HepG2 (cell line): ENCODE results near the gene STARD5. TPM values are rescaled to one million over a fixed set of nuclear protein-coding genes. Genes with fewer than 3 reads are reported as not detected.

Experiments
- ATAC-seq: fragments of 200-7000 bp; cut with Tn5 transposase; 3 replicates; pipeline ENCODE4 v1.9.1; 2020; ENCODE audit warnings: mild to moderate bottlenecking, moderate library complexity
- BruUV-seq: library from RNA; stranded (reverse); fragments of 400-500 nt; replicated peaks from 2 replicates; lab custom pipeline; 2021; lab: Mats Ljungman, UMichigan
- CTCF ChIA-PET: fragments of 300-600 bp; formaldehyde crosslinking; extraction: SDS; loops from one replicate; lab custom pipeline; 2021; ENCODE audit warnings: low total read pairs, inconsistent platforms, low intra/inter-chr PET ratio; lab: Yijun Ruan, JAX
- POLR2A ChIA-PET: fragments of 350-600 bp; sonication (Branson Sonifier 250); formaldehyde crosslinking; loops from one replicate; lab custom pipeline; 2020; ENCODE audit warnings: antibody characterized with exemption, inconsistent platforms; lab: Yijun Ruan, JAX
- DNase-seq: peaks from one replicate; pipeline ENCODE4 v3.0.0-alpha.2; 2015; ENCODE audit warnings: low spot score
- FAIRE-seq: peaks from 3 replicates; lab custom pipeline; 2011; peaks lifted over from hg19 to GRCh38; lab: Jason Lieb, UNC
- H2AFZ ChIP-seq: one replicate; pipeline ENCODE4 v1.6.1; 2011; ENCODE audit warnings: low read length, inconsistent platforms
- H3K27ac ChIP-seq: fragments of 300-600 bp; 3 replicates; pipeline ENCODE4 v1.8.0; 2011; ENCODE audit warnings: mixed run types, mild to moderate bottlenecking, mixed read lengths, low read length, inconsistent platforms; ENCODE audit not compliant: insufficient read depth; ENCODE audit errors: extremely low read length
- H3K27me3 ChIP-seq, 2 experiments: fragments of 200-600 bp in 1 of 2; 2 replicates in 1 of 2; 3 replicates in 1 of 2; pipeline versions ENCODE4 v1.6.0 to v1.8.0; 2011; ENCODE audit warnings: low read length in 2 of 2, mild to moderate bottlenecking in 2 of 2, moderate library complexity in 2 of 2, inconsistent platforms in 1 of 2; ENCODE audit not compliant: insufficient read depth in 2 of 2, control insufficient read depth in 1 of 2
- H3K36me3 ChIP-seq, 2 experiments: fragments of 200-600 bp in 1 of 2; replicated peaks in 1 of 2; 2 replicates in 1 of 2; 3 replicates in 1 of 2; pipeline versions ENCODE4 v1.5.1 to v1.8.0; 2011; ENCODE audit warnings: low read length in 2 of 2, inconsistent platforms in 1 of 2; ENCODE audit not compliant: insufficient read depth in 2 of 2, control insufficient read depth in 1 of 2
- H3K4me1 ChIP-seq: 2 replicates; pipeline ENCODE4 v1.5.1; 2012; ENCODE audit warnings: low read length, inconsistent platforms; ENCODE audit not compliant: insufficient read depth
- H3K4me2 ChIP-seq: 2 replicates; pipeline ENCODE4 v1.6.0; 2011; ENCODE audit warnings: low read depth, low read length, inconsistent platforms
- H3K4me3 ChIP-seq, 3 experiments: fragments of 200-600 bp in 1 of 3; sonication (generic), shearing (Covaris generic) in 1 of 3; replicated peaks in 1 of 3; 2 replicates each; pipeline ENCODE4 v1.5.1; 2011 to 2016; ENCODE audit warnings: low read length in 3 of 3, inconsistent platforms in 2 of 3, low read depth in 2 of 3, mild to moderate bottlenecking in 2 of 3, control low read depth in 1 of 3, mixed read lengths in 1 of 3; ENCODE audit not compliant: insufficient read depth in 1 of 3
- H3K79me2 ChIP-seq: one replicate; pipeline ENCODE4 v1.6.1; 2011; ENCODE audit warnings: low read length, inconsistent platforms; ENCODE audit not compliant: insufficient read depth
- H3K9ac ChIP-seq: 2 replicates; pipeline ENCODE4 v1.6.0; 2011; ENCODE audit warnings: mild to moderate bottlenecking, low read depth, low read length, inconsistent platforms; ENCODE audit not compliant: insufficient read depth
- H3K9me3 ChIP-seq: 2 replicates; pipeline ENCODE4 v1.5.1; 2012; ENCODE audit warnings: mild to moderate bottlenecking, low read length
- H4K20me1 ChIP-seq: 2 replicates; pipeline ENCODE4 v1.6.0; 2011; ENCODE audit warnings: inconsistent platforms, mild to moderate bottlenecking, low read length, moderate library complexity; ENCODE audit not compliant: insufficient read depth
- GPN1 ChIP-seq: sonication (generic); formaldehyde crosslinking; IDR thresholded peaks from 2 replicates; pipeline ENCODE4 v1.5.1; 2020; ENCODE audit warnings: missing genetic modification reagents, borderline replicate concordance
- HDAC1 ChIP-seq: sonication (generic); formaldehyde crosslinking; IDR thresholded peaks from 2 replicates; pipeline ENCODE4 v1.5.1; 2020; ENCODE audit warnings: mild to moderate bottlenecking, missing genetic modification reagents
- HOXA9 ChIP-seq: sonication (generic); formaldehyde crosslinking; IDR thresholded peaks from 2 replicates; pipeline ENCODE4 v1.8.1; 2022; ENCODE audit warnings: missing genetic modification reagents, mild to moderate bottlenecking, moderate library complexity, borderline replicate concordance
- PPARG ChIP-seq: conservative IDR thresholded peaks from 2 replicates; pipeline ENCODE4 v1.6.1; 2016; ENCODE audit warnings: missing biosample characterization, missing genetic modification reagents
- ZNF160 ChIP-seq: sonication (generic); formaldehyde crosslinking; IDR thresholded peaks from 2 replicates; pipeline ENCODE4 v1.8.0; 2022; ENCODE audit warnings: mild to moderate bottlenecking, inconsistent platforms, missing genetic modification reagents
- ZNF24 ChIP-seq: fragments of 450-650 bp; IDR thresholded peaks from 2 replicates; pipeline ENCODE4 v1.6.1; 2017; ENCODE audit warnings: antibody characterized with exemption, mild to moderate bottlenecking
- WGBS: methylation state at CpG from one replicate; pipeline ENCODE4 v1.1.6; 2017; ENCODE audit warnings: low lambda C conversion rate; 5-methylcytosine and 5-hydroxymethylcytosine counted together
- in situ Hi-C: cut with HindIII; loops from 2 replicates; pipeline ENCODE4 v1.10.0; 2017; ENCODE audit warnings: low pct_unique_long_range_greater_than_20kb; ENCODE audit not compliant: extremely low pct_ligation_motif_present
- intact Hi-C: fragments of 100-400 bp; cut with micrococcal nuclease; formaldehyde crosslinking; loops from one replicate; pipeline ENCODE4 v1.10.0; 2022; ENCODE audit not compliant: unreplicated experiment
- polyA plus RNA-seq, 8 experiments: library from polyadenylated mRNA; depleted of rRNA in 3 of 8; stranded (reverse) in 7 of 8; unstranded in 1 of 8; fragments of >200 nt; fragmentation: Illumina TruSeq in 4 of 8; extraction: Trizol in 4 of 8; gene quantifications; 2 replicates each; pipeline versions ENCODE4 v1.2.1 to v1.2.3, GENCODE V29; 2011 to 2016; ENCODE audit warnings: low read depth in 4 of 8, missing spikeins in 1 of 8, mixed read lengths in 1 of 8; ENCODE audit not compliant: insufficient read depth in 1 of 8
- total RNA-seq, 5 experiments: library from RNA; depleted of rRNA; stranded (reverse); fragments of >200 nt; fragmentation: Illumina TruSeq; extraction: Trizol; gene quantifications; 2 replicates each; pipeline ENCODE4 v1.2.3, GENCODE V29; 2016; ENCODE audit warnings: low read depth in 1 of 5
- TF ChIP-seq, protein P1 (sequence below): sonication (generic); formaldehyde crosslinking; IDR thresholded peaks from 2 replicates; pipeline ENCODE4 v1.8.0; 2022; ENCODE audit warnings: mild to moderate bottlenecking, missing genetic modification reagents, moderate library complexity
- TF ChIP-seq, protein P2 (sequence below): sonication (generic); formaldehyde crosslinking; IDR thresholded peaks from 2 replicates; pipeline ENCODE4 v1.5.0; 2020; ENCODE audit warnings: mild to moderate bottlenecking, missing genetic modification reagents
- TF ChIP-seq, protein P3 (sequence below): sonication (generic); formaldehyde crosslinking; IDR thresholded peaks from 2 replicates; pipeline ENCODE4 v1.8.0; 2022; ENCODE audit warnings: missing genetic modification reagents, low read depth, mild to moderate bottlenecking, borderline replicate concordance
- TF ChIP-seq, protein P4 (sequence below): sonication (generic); formaldehyde crosslinking; IDR thresholded peaks from one replicate; pipeline ENCODE4 v1.5.1; 2020; ENCODE audit warnings: mild to moderate bottlenecking, missing genetic modification reagents; ENCODE audit errors: not compliant biosample characterization
- TF ChIP-seq, protein P5 (sequence below): sonication (generic); formaldehyde crosslinking; IDR thresholded peaks from 2 replicates; pipeline ENCODE4 v1.5.0; 2020; ENCODE audit warnings: mild to moderate bottlenecking, low read depth, missing genetic modification reagents, borderline replicate concordance

Gene STARD5
- total and polyA plus RNA-seq, 2 of the 13 experiments (the other 11 are each of a cell fraction or from before 2014, with no cell fraction given), result 3.1 to 3.5 TPM

DNA sequence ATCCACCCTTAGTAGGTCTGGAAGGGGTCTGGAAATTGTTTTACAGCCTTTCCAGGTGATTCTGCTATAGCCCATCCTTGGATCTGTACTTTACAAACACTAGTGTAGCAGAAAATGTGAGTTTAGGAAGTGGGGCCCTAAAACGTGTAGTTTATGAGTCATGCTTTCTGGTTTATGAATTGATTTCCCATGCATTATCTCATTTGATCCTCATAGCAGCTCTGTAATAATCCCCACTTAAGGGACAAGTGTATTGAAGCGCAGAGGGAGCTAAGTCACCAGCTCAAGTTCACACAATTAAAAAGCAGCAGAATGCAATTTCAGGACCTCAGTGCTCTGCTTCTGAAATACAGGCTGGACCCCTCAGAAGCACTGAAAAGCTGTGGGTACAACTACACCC lies 22.7 kb upstream of the STARD5 start (continued):
- TF ChIP-seq, protein P1, sequence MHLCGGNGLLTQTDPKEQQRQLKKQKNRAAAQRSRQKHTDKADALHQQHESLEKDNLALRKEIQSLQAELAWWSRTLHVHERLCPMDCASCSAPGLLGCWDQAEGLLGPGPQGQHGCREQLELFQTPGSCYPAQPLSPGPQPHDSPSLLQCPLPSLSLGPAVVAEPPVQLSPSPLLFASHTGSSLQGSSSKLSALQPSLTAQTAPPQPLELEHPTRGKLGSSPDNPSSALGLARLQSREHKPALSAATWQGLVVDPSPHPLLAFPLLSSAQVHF (CRISPR knock-in tag), result no peak
- TF ChIP-seq ZNF24, result no peak
- TF ChIP-seq, all 625 proteins: peak for 0

DNA sequence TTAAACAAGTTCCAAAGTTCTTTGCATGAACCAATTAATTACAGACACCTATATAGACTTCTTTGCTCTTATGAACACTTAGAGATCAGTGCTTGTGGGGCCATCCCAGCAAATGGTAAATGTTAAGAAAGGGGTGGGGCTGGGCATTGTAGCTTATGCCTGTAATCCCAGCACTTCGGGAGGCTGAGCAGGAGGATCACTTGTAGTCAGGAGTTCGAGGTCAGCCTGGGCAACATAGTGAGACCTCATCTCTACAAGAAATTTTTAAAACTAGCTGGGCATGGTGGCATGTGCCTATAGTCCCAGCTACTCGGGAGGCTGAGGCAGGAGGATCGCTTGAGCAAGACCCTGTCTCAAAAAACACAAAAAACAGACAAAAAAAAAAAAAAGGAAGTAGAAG lies 19.4 kb upstream of the STARD5 start:
- POLR2A ChIA-PET, result no interaction called here
- no peaks in the 10 kb centered on the region for H3K36me3 ChIP-seq
- H3K4me2 ChIP-seq, result no peak overlapping the region
- H4K20me1 ChIP-seq, result no peaks in the 10 kb centered on the region
- no peaks in the 10 kb centered on the region; a peak in 1 of 5 replicates for H3K27me3 ChIP-seq
- no peaks in the 10 kb centered on the region for H3K79me2 ChIP-seq
- H3K27ac ChIP-seq, result no peak overlapping the region
- 12% methylated on average over 4 of the region's 4 CpGs for whole genome bisulfite sequencing
- H3K9me3 ChIP-seq, result no peaks in the 10 kb centered on the region
- CTCF ChIA-PET, result no interaction called here
- intact Hi-C loops (no loop called here), in situ Hi-C loops (no loop called here)
- H3K9ac ChIP-seq, result no peak overlapping the region
- no peak for DNase-seq
- no peak for FAIRE-seq
- H3K4me3 ChIP-seq, result no peak overlapping the region
- no peak for ATAC-seq
- no peak overlapping the region for H2AFZ ChIP-seq
- H3K4me1 ChIP-seq, result no peaks in the 10 kb centered on the region
- no TSS peak for BruUV-seq
- TF ChIP-seq, protein P2, sequence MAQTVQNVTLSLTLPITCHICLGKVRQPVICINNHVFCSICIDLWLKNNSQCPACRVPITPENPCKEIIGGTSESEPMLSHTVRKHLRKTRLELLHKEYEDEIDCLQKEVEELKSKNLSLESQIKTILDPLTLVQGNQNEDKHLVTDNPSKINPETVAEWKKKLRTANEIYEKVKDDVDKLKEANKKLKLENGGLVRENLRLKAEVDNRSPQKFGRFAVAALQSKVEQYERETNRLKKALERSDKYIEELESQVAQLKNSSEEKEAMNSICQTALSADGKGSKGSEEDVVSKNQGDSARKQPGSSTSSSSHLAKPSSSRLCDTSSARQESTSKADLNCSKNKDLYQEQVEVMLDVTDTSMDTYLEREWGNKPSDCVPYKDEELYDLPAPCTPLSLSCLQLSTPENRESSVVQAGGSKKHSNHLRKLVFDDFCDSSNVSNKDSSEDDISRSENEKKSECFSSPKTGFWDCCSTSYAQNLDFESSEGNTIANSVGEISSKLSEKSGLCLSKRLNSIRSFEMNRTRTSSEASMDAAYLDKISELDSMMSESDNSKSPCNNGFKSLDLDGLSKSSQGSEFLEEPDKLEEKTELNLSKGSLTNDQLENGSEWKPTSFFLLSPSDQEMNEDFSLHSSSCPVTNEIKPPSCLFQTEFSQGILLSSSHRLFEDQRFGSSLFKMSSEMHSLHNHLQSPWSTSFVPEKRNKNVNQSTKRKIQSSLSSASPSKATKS (CRISPR knock-in tag), result no peak
- TF ChIP-seq, protein P3, sequence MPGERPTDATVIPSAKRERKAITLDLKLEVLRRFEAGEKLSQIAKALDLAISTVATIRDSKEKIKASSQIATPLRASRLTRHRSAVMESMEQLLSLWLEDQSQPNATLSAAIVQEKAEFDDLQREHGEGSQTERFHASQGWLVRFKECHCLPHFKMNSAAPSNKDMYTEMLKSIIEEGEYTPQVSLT (CRISPR knock-in tag), result no peak
- no peak for TF ChIP-seq GPN1 (CRISPR knock-in tag)
- TF ChIP-seq PPARG, result no peak
- TF ChIP-seq ZNF160, result no peak
- TF ChIP-seq, protein P4, sequence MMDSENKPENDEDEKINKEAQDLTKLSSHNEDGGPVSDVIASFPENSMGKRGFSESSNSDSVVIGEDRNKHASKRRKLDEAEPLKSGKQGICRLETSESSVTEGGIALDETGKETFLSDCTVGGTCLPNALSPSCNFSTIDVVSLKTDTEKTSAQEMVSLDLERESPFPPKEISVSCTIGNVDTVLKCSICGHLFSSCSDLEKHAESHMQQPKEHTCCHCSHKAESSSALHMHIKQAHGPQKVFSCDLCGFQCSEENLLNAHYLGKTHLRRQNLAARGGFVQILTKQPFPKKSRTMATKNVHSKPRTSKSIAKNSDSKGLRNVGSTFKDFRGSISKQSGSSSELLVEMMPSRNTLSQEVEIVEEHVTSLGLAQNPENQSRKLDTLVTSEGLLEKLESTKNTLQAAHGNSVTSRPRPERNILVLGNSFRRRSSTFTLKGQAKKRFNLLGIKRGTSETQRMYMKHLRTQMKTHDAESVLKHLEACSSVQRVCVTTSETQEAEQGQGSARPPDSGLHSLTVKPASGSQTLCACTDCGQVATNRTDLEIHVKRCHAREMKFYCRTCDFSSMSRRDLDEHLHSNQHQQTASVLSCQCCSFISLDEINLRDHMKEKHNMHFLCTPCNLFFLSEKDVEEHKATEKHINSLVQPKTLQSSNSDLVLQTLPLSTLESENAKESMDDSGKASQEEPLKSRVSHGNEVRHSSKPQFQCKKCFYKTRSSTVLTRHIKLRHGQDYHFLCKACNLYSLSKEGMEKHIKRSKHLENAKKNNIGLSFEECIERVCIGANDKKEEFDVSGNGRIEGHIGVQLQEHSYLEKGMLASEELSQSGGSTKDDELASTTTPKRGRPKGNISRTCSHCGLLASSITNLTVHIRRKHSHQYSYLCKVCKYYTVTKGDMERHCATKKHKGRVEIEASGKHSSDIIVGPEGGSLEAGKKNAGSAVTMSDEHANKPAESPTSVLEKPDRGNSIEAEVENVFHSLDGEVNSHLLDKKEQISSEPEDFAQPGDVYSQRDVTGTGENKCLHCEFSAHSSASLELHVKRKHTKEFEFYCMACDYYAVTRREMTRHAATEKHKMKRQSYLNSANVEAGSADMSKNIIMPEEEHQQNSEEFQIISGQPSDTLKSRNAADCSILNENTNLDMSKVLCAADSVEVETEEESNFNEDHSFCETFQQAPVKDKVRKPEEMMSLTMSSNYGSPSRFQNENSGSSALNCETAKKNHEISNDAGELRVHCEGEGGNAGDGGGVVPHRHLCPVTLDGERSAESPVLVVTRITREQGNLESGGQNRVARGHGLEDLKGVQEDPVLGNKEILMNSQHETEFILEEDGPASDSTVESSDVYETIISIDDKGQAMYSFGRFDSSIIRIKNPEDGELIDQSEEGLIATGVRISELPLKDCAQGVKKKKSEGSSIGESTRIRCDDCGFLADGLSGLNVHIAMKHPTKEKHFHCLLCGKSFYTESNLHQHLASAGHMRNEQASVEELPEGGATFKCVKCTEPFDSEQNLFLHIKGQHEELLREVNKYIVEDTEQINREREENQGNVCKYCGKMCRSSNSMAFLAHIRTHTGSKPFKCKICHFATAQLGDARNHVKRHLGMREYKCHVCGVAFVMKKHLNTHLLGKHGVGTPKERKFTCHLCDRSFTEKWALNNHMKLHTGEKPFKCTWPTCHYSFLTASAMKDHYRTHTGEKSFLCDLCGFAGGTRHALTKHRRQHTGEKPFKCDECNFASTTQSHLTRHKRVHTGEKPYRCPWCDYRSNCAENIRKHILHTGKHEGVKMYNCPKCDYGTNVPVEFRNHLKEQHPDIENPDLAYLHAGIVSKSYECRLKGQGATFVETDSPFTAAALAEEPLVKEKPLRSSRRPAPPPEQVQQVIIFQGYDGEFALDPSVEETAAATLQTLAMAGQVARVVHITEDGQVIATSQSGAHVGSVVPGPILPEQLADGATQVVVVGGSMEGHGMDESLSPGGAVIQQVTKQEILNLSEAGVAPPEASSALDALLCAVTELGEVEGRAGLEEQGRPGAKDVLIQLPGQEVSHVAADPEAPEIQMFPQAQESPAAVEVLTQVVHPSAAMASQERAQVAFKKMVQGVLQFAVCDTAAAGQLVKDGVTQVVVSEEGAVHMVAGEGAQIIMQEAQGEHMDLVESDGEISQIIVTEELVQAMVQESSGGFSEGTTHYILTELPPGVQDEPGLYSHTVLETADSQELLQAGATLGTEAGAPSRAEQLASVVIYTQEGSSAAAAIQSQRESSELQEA, result no peak
- TF ChIP-seq, protein P5, sequence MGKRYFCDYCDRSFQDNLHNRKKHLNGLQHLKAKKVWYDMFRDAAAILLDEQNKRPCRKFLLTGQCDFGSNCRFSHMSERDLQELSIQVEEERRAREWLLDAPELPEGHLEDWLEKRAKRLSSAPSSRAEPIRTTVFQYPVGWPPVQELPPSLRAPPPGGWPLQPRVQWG (CRISPR knock-in tag), result no peak
- TF ChIP-seq HOXA9 (CRISPR knock-in tag), result no peak
- no peak for TF ChIP-seq HDAC1 (CRISPR knock-in tag)
